Ecto neural progenitor cell (in vitro differentiated cells): ENCODE results near the gene SGIP1.
"Not testable (repeated sequence)": the region's sequence is repeated elsewhere in the genome, so short reads cannot be mapped to it uniquely, and the experiment has no call there.

ENCODE experiments used
- DNase-seq: peaks from one replicate; pipeline ENCODE4 v3.0.0-alpha.2; 2018; ENCODE audit warnings: low spot score

The SGIP1 gene

DNA sequence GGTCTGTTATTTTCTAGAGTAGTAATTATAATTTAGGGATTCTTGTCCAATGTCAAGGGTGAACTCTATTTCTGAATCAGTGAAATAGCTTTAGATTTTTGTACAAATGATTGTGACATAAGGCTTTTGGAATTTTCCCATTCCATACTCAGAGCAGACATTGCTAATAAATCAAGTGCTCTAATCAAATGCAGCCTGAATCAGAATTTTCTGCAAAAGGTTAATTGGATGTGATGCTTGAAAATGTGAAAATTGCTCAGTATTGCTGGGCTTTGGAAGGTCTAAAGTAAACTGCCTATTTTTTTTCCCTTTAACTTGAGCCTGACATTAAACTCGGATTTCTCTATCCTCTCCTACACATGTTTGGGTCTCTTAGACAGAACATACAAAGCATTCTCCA lies 23.2 kb downstream of the SGIP1 start:
- no peak for DNase-seq

DNA sequence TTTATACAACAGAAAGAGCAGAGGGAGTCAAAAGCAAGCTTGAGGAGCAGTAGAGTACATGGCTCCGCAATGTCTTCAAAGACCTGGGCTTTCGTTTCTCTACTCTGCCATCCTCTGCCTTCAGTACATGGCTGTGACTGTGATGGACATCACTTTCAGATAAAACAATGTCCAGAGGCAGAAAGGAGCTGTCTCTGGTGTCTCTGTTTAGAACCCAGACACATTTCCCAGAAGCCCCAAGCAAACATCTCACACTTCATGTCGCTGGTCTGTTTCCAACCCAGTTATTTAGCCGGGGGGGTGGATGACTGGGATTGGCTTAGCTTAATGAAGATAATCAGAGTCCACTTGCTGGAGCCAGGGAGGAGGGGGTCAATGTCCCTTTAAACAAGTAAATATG lies 25.6 kb downstream of the SGIP1 start:
- no peak for DNase-seq

DNA sequence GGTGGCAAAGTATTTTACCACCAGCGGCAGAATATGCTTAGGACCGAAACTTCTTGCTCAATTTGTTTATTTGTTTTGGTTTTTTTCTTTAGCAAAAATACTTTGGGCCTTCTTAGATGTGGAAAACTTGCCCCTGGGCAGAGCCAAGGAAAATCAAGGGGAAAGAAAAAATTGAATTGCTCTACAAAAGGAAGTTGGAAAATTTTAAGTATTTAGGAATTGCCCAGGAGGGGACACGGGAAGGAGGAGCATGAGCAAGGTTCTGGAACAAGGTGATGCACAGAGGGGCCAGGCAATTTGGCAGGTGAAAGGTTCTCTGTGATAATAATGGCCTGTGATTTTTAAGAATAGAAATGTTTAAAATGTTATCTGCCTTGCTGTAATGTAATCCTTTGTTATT lies 28.6 kb downstream of the SGIP1 start:
- no peak for DNase-seq

DNA sequence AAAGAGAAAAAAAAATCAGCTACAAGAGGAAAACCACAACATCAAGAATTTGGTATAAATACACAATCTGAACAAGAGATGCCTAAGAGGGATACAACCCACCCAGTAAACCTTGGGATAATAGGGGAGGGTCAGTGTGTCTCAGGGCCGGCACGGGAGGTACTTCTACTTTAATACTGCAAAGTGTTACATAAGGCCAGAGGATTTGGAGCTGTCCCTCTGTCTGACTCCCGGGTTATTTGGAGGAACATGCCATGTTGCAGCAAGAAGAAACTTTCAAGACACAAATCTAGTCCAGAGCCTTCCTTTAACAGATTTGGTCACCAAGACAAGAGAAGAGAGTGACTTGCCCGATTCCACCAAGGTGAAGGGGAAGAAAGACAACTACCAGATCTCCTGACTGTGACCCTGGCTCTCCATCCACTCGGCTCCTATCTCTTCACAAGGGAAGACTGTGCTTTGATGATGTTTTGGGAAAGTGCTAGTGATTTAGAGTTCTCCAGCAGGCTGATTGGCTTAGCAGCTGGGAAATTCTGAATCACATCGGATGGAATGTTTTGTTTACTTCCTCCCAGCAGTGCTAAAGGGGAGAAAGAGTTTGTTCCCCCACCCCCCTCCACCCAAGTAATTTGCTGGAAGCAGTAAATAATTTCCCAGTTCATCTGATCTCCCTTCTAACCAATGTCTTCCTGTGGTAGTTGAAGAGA lies 29.3 kb downstream of the SGIP1 start:
- DNase-seq = no peak

DNA sequence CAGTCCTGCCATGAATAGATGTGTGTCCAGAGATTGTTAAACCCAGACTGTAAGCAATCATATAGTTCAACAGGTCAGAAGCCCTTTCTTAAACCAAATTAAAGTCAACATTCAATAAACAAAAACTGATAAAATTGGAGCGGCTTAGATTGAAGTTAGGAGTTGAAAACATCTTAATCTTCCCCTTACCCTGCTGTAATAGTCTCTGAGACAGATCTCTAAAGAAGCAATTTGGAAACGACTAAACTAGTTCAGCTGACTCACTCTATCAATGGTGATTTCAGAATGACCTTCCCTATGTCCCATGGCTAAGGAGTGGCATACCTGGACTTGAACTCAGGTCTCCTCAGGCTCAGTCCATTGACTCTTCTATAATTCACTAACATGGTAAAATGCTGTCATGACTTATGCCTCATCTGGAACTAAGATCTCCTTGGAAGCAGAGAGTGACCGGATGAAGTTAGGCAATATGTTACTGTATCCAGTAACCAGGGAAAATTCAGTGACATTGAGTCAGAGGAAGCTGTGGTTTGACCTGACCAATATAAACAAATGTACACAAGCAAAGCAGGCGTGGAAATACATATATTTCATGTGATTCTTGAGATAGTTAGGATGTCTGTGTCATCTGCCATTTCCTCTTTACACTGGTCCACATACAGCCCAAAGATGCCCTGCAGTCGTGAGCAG lies 30.1 kb downstream of the SGIP1 start:
- no peak for DNase-seq

DNA sequence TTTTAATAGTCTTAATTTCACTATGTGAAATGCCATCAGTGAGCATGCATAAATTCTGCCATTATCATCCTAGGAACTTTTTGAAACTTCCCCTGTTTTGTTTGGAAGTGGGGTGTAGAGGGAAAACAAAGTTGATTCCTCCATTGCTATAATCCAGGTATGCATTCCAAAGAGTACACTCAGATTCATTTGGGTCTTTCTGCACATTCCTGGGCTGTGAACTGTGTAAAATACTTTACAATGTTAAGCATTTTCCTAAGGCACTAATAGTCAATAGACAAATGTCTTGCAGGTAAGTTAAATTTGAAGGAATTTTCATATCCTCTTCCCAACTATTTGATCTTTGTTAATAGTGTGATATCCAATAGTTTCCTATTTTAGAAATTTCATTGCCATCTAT lies 36.2 kb downstream of the SGIP1 start:
- no peak for DNase-seq

DNA sequence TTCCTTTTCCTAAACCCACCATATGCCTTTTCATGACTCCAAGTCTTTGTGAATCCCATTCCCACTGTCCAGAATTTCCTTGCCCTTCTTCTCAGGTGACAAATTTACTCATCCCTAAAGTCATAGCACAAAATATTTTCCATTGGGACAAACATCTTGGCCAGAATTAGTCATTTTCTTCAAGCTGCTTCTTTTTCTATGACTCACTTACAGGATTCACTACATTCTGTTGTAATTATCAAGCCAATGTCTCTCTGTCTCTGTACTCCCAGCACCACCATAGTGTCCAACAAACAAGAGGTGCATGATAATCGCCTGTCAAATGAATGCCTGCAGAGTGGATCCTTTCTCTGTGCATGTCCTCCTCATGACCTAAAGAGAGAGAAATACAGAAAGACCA lies 37.8 kb downstream of the SGIP1 start:
- no peak for DNase-seq

DNA sequence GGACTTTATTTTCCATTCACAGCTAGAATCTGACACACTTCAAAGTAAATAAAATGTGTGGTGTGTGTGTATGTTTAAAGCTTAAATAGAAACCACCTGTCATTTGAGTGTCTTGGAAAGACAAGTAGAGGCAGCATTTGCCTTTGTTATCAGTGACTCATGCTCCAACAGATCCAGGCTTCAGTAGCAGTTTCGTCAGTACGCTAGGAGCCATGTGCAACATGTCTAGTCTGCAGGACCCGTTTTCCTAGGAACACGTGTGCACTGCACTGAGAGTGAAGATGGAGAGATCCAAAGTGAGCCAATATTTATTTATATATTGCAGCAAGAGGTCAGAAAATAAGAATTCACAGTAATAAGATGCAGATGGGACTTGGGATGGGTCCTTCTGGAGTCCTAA lies 41.8 kb downstream of the SGIP1 start:
- DNase-seq = no peak

DNA sequence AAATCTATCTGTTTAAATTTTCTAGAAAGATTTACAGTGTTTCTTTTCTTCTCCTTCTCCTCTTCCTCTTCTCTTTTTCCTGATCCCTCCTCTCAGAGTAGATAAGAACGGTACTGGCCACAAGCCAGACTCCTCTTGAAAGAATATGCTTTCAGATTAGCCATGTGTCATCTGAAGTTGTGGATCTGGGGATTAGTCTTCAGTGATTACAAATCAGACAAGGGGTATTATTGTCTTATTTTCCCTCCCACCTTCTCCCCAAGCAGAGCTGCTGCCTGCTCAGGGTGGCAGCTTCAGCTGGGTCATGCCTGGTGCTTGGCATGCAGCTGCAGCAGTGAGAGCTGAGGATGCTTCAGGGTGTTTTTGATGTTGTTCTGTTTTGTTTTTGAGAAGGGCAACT lies 42.7 kb downstream of the SGIP1 start:
- DNase-seq = no peak

DNA sequence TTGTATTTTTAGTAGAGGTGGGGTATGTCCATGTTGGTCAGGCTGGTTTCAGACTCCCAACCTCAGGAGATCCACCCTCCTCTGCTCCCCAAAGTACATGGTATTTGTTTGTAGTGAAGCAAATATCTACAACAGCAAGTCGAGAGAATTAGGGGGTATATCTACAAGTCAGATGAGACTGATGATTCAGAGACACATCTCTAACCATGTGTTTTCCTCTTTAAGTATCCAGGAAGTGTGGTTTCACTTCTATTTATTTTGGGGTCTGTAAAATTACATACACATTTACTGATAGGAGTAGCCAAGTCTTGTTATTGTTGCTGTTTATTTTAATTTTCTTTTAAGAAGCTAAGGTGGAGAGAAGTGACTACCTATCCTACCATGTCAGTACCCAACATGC lies 44.9 kb downstream of the SGIP1 start:
- no peak for DNase-seq

DNA sequence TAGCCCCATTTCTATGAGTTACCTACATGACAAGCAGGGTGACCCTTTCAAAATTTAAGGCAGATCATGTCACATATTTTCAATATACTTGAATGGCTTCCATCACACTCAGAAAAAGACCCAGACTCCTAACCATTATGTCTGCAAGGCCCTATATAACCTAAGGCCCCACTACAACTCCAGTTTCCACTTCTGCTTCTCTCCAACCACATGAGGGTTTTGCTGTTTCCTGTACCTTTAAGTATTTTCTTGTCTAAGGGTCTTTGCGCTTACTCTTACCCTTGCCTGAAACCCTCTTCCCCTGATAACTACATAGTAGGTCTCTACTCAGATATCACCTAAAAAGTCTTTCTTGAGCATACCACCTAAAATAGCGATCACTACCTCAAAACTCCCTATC lies 46.1 kb downstream of the SGIP1 start:
- DNase-seq = no peak

DNA sequence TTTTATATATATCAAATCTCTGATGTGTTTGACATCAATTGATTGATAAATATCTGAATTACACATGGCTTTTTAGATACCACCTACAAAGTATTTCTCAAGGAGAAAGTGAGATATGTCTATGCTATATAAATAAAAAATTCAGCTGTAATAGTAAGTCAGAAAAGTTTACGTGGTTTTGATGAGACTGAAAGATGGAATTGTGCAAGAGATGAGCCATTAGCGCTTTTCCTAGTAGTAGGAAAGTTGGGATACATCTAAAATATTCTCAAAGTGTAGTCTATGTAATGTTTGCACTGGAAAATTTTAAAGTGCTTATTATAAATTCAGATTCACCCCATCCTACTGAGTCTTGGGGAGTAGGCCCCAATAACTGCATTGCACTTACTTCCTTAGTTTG lies 49.1 kb downstream of the SGIP1 start:
- DNase-seq = no peak

DNA sequence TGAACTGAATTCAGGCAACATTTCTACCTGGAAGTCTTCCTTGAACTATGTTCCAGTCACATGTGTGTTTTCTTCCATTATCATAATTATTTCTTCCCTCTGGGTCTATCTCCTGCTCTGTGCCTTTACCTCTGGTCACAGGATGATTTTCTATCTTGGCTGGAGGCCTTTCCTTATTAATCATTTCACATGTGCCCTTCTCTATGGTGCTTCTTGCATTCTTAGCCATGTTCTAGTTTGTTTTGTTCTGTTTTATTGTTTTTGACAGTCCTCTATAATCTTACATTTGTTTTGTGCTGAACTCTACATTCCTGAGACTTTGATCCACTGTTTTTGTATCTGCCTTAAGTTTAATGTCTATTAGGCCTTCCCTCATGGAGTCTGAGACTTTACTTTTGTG lies 51.0 kb downstream of the SGIP1 start:
- no peak for DNase-seq

DNA sequence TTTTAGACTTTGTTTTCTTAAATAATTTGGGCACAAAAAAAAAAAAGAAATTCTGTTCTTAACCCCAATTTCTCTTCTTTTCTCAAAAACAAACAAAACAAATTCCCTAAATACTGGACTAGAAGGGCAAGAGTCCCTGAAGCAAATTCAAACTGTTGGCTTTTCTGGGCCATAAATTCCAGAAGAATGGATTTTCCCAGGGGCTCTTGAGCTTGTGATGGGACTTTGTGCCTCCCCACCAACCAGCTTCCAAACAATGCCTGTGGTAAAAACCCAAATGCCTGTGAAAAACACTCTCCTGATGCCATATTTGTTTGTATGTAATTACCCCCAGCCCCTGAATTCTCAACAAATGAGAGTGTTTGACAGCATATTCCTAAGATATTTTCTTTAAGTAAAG lies 55.4 kb downstream of the SGIP1 start:
- DNase-seq = no peak

DNA sequence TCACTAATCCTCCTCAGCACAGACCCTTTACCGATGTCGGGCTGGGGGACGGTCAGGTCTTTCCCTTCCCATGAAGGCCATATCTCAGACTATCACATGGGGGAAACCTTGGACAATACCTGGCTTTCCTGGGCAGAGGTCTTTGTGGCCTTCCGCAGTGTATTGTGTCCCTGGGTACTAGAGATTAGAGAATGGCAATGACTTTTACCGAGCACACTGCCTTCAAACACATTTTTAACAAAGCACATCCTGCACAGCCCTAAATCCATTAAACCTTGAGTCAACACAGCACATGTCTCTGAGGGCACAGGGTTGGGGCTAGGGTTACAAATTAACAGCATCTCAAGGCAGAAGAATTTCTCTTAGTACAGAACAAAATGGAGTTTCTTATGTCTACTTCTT lies 58.2 kb downstream of the SGIP1 start:
- DNase-seq = not testable (repeated sequence)

DNA sequence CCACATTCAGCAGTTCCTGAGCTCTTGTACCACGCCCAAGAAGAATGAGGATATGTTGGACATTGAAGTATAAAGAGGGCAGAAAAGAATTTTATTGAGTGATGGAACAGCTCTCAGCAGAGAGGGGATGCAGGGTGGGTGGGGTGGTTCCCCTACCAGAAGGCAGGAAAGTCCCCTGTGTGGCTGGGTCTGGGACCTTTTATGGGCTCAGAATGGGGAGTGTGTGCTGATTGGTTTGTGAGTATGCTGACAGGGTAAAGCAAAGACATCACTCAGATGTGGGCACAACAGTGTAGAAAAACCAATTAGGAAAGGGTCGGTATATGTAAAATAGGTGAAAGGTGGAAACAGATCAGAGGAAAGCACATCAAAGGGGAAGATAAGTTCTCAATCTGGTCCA lies 62.2 kb downstream of the SGIP1 start:
- DNase-seq = no peak

DNA sequence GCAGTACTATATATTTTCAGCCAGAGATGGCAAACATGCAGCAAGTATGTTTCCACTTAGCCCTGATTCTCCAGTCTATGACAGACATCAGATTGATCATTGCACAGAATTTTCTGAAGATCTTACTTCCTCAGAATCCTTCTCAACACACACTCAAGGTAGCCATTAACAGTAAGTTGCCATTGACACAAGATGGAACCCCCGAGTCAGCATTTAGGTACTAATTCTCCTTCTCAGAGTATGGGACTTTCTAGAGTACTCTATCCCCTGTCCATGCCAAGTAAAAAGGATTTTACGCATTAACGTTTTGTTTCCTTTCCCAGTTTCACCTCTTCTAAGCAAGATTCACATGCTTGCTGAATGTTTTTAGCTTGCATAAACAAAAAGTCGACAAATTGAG lies 63.5 kb downstream of the SGIP1 start:
- no peak for DNase-seq

DNA sequence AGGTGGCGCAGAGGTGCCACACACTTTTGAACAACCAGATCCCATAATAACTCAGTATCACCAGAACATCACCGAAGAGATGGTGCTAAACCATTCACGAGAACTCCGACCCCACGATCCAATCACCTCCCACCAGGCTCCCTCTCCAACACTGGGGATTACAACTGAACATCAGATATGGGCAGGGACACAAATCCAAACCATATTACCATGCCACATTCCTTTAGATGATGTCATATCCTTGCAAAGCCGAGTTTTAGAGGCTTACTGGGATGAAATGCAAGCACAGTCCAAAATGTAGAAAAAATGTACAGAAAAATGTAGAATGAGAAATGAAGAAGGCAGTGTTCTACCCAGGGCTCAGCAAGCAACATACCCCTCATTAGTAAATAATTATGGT lies 64.7 kb downstream of the SGIP1 start:
- no peak for DNase-seq

DNA sequence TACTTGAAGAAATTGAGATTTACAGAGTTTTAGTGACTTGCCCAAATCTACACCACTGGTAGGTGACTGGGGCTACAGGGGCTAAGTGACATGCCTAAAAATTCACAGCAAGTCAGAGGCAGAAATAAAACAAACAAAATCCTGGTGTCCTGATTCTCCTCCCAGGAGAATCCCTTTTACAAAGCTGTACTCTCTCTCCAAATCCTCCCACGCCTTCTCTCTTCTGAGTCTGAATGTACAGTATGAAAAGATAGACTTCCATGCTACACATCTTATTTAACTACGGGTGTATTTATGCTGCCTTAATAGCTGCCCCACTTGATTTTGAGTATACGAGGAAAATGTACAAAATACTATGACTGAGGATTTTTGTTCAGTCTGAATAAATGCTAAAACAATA lies 65.4 kb downstream of the SGIP1 start:
- DNase-seq = no peak

DNA sequence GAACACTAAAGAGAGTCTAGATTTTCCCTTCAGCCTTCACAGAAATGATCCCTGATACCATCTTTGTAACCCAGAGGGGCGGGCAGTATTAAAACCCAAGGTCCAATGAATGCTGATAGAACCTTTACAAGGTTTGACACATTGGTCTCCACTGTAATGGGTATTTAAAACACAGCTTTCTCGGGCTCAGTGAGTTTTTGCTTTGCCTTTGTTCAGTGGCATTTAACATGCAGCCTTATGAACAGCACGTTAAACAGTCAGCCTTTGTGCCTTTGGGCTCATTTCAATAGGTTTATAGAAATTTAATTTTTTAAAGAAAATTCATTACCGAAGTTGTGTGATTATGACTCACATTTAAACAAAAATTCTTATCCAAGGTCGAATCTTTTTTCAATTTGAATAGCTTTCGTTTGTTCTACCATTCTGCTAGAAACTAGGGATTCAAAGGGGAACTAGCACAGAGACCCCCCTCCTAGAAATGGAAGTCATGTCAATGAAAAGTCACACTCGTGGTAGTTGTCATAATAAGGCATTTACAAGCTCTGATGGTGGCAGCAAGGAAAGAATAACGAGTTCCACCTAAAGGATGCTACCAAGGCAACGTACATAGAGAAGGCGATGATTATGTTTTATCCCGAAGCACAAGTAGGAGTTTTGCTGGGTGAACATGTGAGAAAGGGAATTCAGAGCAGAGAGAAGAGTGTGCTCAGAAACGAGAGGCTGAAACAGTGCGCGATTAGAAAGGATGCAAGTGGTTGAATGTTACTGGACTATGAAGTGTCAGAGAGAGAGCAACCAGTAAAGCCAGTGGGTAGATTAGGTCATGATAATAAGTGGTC lies 66.2 kb downstream of the SGIP1 start:
- DNase-seq = no peak

DNA sequence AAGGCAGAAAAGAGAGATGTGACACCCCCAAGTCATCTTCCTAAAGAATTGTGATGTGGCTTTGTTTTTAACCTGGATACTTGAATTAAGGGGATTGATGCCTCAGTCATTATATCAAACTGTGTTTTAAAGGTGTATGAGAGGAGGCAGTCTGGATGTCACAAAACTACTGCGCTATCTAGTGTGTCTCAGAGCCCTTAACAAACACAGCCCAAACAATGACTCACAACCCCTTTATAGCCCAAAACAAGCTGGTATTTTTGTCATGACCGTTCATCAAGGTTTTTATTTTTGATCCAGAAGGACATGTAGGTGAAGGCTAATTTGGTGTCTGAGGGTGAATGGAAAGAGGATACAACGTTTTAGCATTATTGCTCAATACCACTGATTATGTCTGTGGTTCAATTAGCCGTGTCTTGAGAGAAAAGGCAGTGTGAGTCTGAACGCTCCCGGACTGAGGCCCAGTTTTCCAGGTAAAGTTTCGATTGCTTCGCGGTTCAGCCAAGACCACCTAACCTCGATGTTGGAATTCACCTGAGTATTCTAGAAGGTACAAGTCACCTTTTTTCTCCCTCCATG lies 71.6 kb downstream of the SGIP1 start:
- no peak for DNase-seq

DNA sequence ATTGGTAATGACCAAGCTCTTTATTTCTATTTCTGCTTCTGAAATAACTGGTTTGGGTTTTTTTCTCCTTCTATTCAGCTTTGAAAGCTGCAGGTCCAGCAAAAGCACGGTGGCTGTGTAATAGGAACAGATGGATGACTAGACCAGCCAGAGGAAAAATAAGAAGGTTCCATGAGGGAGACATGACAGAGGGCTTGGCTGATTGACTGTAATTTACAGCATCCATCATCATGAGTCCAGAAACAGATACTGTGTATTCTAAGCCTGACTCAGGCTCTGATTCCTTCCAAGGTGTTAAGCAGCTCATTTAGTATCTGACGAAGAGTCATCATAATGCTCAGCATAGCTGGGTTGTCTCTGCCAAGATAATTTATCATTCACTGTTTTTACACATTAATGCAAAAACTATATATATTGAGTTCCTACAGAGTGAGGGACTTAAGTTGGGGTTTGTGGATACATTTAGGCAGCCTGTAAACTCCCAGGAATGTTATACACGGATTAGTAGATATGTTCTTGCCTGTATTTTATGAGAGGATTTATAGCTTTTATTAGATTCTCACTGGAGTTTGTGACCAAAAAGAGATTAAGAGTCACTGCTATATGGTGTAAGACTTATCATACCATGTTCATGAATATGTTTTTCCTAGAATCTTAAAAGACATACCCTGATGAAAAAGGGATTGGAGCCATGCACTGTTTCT lies 72.6 kb downstream of the SGIP1 start:
- no peak for DNase-seq
